ENCODE measurements around the gene PRTG. TPM values are rescaled to one million over a fixed set of nuclear protein-coding genes. Genes with fewer than 3 reads are reported as not detected.

Gene PRTG
- total RNA-seq, 1 donor from 2014 or later, result 4.4 TPM

GRCh38 chr15:55649058-55649423, 93.9 kb downstream of the PRTG start:
- no peak for DNase-seq (ENCODE audit: low read depth)
- TF ChIP-seq CTCF (conservative IDR thresholded peaks at IDR 0.05; ENCODE audit: low read depth, low read length), result no peak
- H3K4me3 ChIP-seq (ENCODE audit: low read depth, low read length), result no peak overlapping the region

GRCh38 chr15:55638764-55639163, 104.2 kb downstream of the PRTG start:
- no peak for DNase-seq (ENCODE audit: low read depth)
- TF ChIP-seq CTCF (conservative IDR thresholded peaks at IDR 0.05; ENCODE audit: low read depth, low read length), result no peak
- H3K4me3 ChIP-seq (ENCODE audit: low read depth, low read length), result no peak overlapping the region

- H3K4me3 ChIP-seq (ENCODE audit: low read depth, low read length), result no peak overlapping the region
- DNase-seq (ENCODE audit: low read depth), result no peak
- TF ChIP-seq CTCF (conservative IDR thresholded peaks at IDR 0.05; ENCODE audit: low read depth, low read length), result no peak
These were observed 105.9 kb downstream of the PRTG start for GRCh38 chr15:55637086-55637485.

- no peak for TF ChIP-seq CTCF (conservative IDR thresholded peaks at IDR 0.05; ENCODE audit: low read depth, low read length)
- DNase-seq (ENCODE audit: low read depth), result no peak
- no peak overlapping the region for H3K4me3 ChIP-seq (ENCODE audit: low read depth, low read length)
These were observed 109.2 kb downstream of the PRTG start for GRCh38 chr15:55633731-55634130.

- DNase-seq (ENCODE audit: low read depth), result no peak
- no peak overlapping the region for H3K4me3 ChIP-seq (ENCODE audit: low read depth, low read length)
- TF ChIP-seq CTCF (conservative IDR thresholded peaks at IDR 0.05; ENCODE audit: low read depth, low read length), result no peak
These were observed 110.5 kb downstream of the PRTG start for GRCh38 chr15:55632434-55632833.

- DNase-seq (ENCODE audit: low read depth), result no peak
- TF ChIP-seq CTCF (conservative IDR thresholded peaks at IDR 0.05; ENCODE audit: low read depth, low read length), result no peak
- no peak overlapping the region for H3K4me3 ChIP-seq (ENCODE audit: low read depth, low read length)
These were observed 112.1 kb downstream of the PRTG start for GRCh38 chr15:55630858-55631257.

- DNase-seq (ENCODE audit: low read depth), result no peak
- H3K4me3 ChIP-seq (ENCODE audit: low read depth, low read length), result no peak overlapping the region
- TF ChIP-seq CTCF (conservative IDR thresholded peaks at IDR 0.05; ENCODE audit: low read depth, low read length), result no peak
These were observed 114.6 kb downstream of the PRTG start for GRCh38 chr15:55628369-55628730.
